Keratinocyte (primary cell): ENCODE measurements around the gene EGFR. TPM values are rescaled to one million over a fixed set of nuclear protein-coding genes. Genes with fewer than 3 reads are reported as not detected.

ENCODE experiments used
- DNase-seq: peaks from one replicate; pipeline ENCODE4 v3.0.0-alpha.2; 2011; ENCODE audit warnings: low read depth, missing footprints, low spot score
- FAIRE-seq: peaks from 2 replicates; lab custom pipeline; 2011; peaks lifted over from hg19 to GRCh38; lab: Jason Lieb, UNC
- H2AFZ ChIP-seq: 2 replicates; pipeline ENCODE4 v1.6.0; 2012; ENCODE audit warnings: low read length, control low read depth, inconsistent platforms; ENCODE audit not compliant: control insufficient read depth
- H3K27ac ChIP-seq: 2 replicates; pipeline ENCODE4 v1.5.1; 2011; ENCODE audit warnings: low read length; ENCODE audit not compliant: control insufficient read depth, insufficient read depth
- H3K27me3 ChIP-seq: 3 replicates; pipeline ENCODE4 v1.6.0; 2011; ENCODE audit warnings: low read length; ENCODE audit not compliant: control insufficient read depth, insufficient read depth; ENCODE audit errors: extremely low read depth
- H3K36me3 ChIP-seq, 2 experiments: 2 replicates in 1 of 2; 3 replicates in 1 of 2; pipeline ENCODE4 v1.5.1; 2011; ENCODE audit warnings: low read length in 2 of 2, mild to moderate bottlenecking in 1 of 2; ENCODE audit not compliant: control insufficient read depth in 2 of 2, insufficient read depth in 2 of 2; ENCODE audit errors: extremely low read depth in 1 of 2
- H3K4me1 ChIP-seq: 3 replicates; pipeline ENCODE4 v1.5.1; 2011; ENCODE audit warnings: low read length; ENCODE audit not compliant: control insufficient read depth, insufficient read depth; ENCODE audit errors: extremely low read depth
- H3K4me2 ChIP-seq: 3 replicates; pipeline ENCODE4 v1.6.0; 2011; ENCODE audit warnings: low read depth, low read length; ENCODE audit not compliant: control insufficient read depth, insufficient read depth; ENCODE audit errors: extremely low read depth
- H3K4me3 ChIP-seq, 3 experiments: fragments of 200-600 bp in 1 of 3; sonication (generic) in 1 of 3; 2 replicates in 2 of 3; 3 replicates in 1 of 3; pipeline ENCODE4 v1.5.1; 2011 to 2016; ENCODE audit warnings: low read length in 3 of 3, mild to moderate bottlenecking in 3 of 3, control low read depth in 2 of 3, inconsistent platforms in 1 of 3, low read depth in 1 of 3, mixed read lengths in 1 of 3, mixed run types in 1 of 3, moderate library complexity in 1 of 3; ENCODE audit not compliant: control insufficient read depth in 2 of 3, insufficient read depth in 2 of 3; ENCODE audit errors: extremely low read depth in 1 of 3
- H3K79me2 ChIP-seq: 2 replicates; pipeline ENCODE4 v1.6.0; 2012; ENCODE audit warnings: low read length; ENCODE audit not compliant: control insufficient read depth, insufficient read depth
- H3K9ac ChIP-seq: 3 replicates; pipeline ENCODE4 v1.6.0; 2011; ENCODE audit warnings: low read length; ENCODE audit not compliant: control insufficient read depth, insufficient read depth; ENCODE audit errors: extremely low read depth
- H3K9me1 ChIP-seq: 3 replicates; pipeline ENCODE4 v1.6.0; 2011; ENCODE audit warnings: low read length; ENCODE audit not compliant: control insufficient read depth, insufficient read depth; ENCODE audit errors: extremely low read depth
- H3K9me3 ChIP-seq: 2 replicates; pipeline ENCODE4 v1.5.1; 2012; ENCODE audit warnings: low read depth, low read length; ENCODE audit not compliant: control insufficient read depth
- H4K20me1 ChIP-seq: 3 replicates; pipeline ENCODE4 v1.6.0; 2011; ENCODE audit warnings: low read length; ENCODE audit not compliant: control insufficient read depth, insufficient read depth; ENCODE audit errors: extremely low read depth
- CTCF ChIP-seq, 3 experiments: IDR thresholded peaks in 1 of 3; conservative IDR thresholded peaks in 1 of 3; optimal IDR thresholded peaks in 1 of 3; 2 replicates in 2 of 3; 3 replicates in 1 of 3; pipeline versions ENCODE3 to v1.5.1; 2011; ENCODE audit warnings: low read length in 3 of 3, mild to moderate bottlenecking in 3 of 3, moderate library complexity in 2 of 3, control low read depth in 1 of 3, inconsistent platforms in 1 of 3; ENCODE audit not compliant: insufficient read depth in 2 of 3; ENCODE audit errors: extremely low read depth in 1 of 3
- EZH2 ChIP-seq: IDR thresholded peaks from one replicate; pipeline ENCODE4 v1.6.1; 2012; ENCODE audit warnings: inconsistent platforms, mild to moderate bottlenecking, low read length, moderate library complexity
- dilution Hi-C: fragments of 300-500 bp; cut with MboI; formaldehyde crosslinking; loops from one replicate; pipeline ENCODE4 v1.7.0; 2020; ENCODE audit warnings: low sequenced_read_pairs; ENCODE audit not compliant: extremely low pct_ligation_motif_present
- polyA plus RNA-seq, 5 experiments: library from polyadenylated mRNA; depleted of rRNA in 3 of 5; stranded (reverse) in 3 of 5; stranded (forward) in 1 of 5; unstranded in 1 of 5; fragments of >200 nt; gene quantifications; 1 replicate in 1 of 5; 2 replicates in 3 of 5; 3 replicates in 1 of 5; pipeline versions ENCODE4 v1.2.1 to v1.2.3, GENCODE V29; 2011 to 2012; ENCODE audit warnings: missing spikeins in 2 of 5, low read depth in 1 of 5, low replicate concordance in 1 of 5

Gene EGFR
- polyA plus RNA-seq, 1 donor (not counting 4 experiments of a cell fraction or from before 2014, with no cell fraction given) = 120 TPM

- no peaks in the 10 kb centered on the region for H3K27me3 ChIP-seq
- DNase-seq = no peak
- no peaks in the 10 kb centered on the region for H3K9me3 ChIP-seq
- H3K4me1 ChIP-seq = no peaks in the 10 kb centered on the region
- peaks cover 29% of the 10 kb centered on the region for H3K79me2 ChIP-seq
- no peak overlapping the region for H3K27ac ChIP-seq
- FAIRE-seq = no peak
- peaks cover 9% of the 10 kb centered on the region for H4K20me1 ChIP-seq
- TF ChIP-seq EZH2 (no peak), CTCF (optimal IDR thresholded peaks at IDR 0.05 in 1 of 3, IDR thresholded peaks at IDR 0.05 in 1 of 3, conservative IDR thresholded peaks at IDR 0.05 in 1 of 3; ENCODE audit: extremely low read depth in 1 of 3, insufficient read depth in 2 of 3, low read length in 3 of 3) (no peak)
- dilution Hi-C loops = no loop called here
- no peak overlapping the region for H2AFZ ChIP-seq
- H3K36me3 ChIP-seq = peaks cover 67 to 84% of the 10 kb centered on the region in 2 experiments
- H3K4me3 ChIP-seq = no peak overlapping the region
- H3K9ac ChIP-seq = no peak overlapping the region
- H3K9me1 ChIP-seq = no peaks in the 10 kb centered on the region
- H3K4me2 ChIP-seq = no peak overlapping the region
These were observed 138.3 kb downstream of the EGFR start for GRCh38 chr7:55156919-55157763.

- peaks cover 68 to 85% of the 10 kb centered on the region in 2 experiments for H3K36me3 ChIP-seq
- no peaks in the 10 kb centered on the region for H3K9me3 ChIP-seq
- H4K20me1 ChIP-seq = peaks cover 9% of the 10 kb centered on the region
- no peak overlapping the region for H3K4me3 ChIP-seq
- no peaks in the 10 kb centered on the region for H3K27me3 ChIP-seq
- H3K9ac ChIP-seq = no peak overlapping the region
- TF ChIP-seq CTCF (optimal IDR thresholded peaks at IDR 0.05 in 1 of 3, IDR thresholded peaks at IDR 0.05 in 1 of 3, conservative IDR thresholded peaks at IDR 0.05 in 1 of 3; ENCODE audit: extremely low read depth in 1 of 3, insufficient read depth in 2 of 3, low read length in 3 of 3) = no peak
- no peak for TF ChIP-seq EZH2
- H3K4me1 ChIP-seq = no peaks in the 10 kb centered on the region
- no peaks in the 10 kb centered on the region for H3K9me1 ChIP-seq
- peaks cover 33% of the 10 kb centered on the region for H3K79me2 ChIP-seq
- no peak overlapping the region for H3K4me2 ChIP-seq
- no peak for FAIRE-seq
- DNase-seq = no peak
- no peak overlapping the region for H3K27ac ChIP-seq
- H2AFZ ChIP-seq = no peak overlapping the region
- dilution Hi-C loops = no loop called here
These were observed 138.9 kb downstream of the EGFR start for GRCh38 chr7:55157764-55158105.
